Measurements from ENCODE around the gene FAM3A.

GRCh38 chrX:154531626-154532025 lies 15.6 kb upstream of the FAM3A start:
- TF ChIP-seq EP300 (IDR thresholded peaks at IDR 0.05; ENCODE audit: borderline replicate concordance in 1 of 2, low read depth in 2 of 2, low read length in 2 of 2) = no peak
- no peak for TF ChIP-seq CTCF (IDR thresholded peaks at IDR 0.05; ENCODE audit: control extremely low read depth in 1 of 3, insufficient read depth in 1 of 3, low read depth in 1 of 3, low read length in 3 of 3)
- TF ChIP-seq GTF2F1 (IDR thresholded peaks at IDR 0.05; ENCODE audit: borderline replicate concordance, low read depth, low read length) = no peak
- TF ChIP-seq, protein P1, sequence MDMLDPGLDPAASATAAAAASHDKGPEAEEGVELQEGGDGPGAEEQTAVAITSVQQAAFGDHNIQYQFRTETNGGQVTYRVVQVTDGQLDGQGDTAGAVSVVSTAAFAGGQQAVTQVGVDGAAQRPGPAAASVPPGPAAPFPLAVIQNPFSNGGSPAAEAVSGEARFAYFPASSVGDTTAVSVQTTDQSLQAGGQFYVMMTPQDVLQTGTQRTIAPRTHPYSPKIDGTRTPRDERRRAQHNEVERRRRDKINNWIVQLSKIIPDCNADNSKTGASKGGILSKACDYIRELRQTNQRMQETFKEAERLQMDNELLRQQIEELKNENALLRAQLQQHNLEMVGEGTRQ (IDR thresholded peaks at IDR 0.05; ENCODE audit: low read length) = no peak
- TF ChIP-seq POLR2AphosphoS5 (IDR thresholded peaks at IDR 0.05; ENCODE audit: low read depth, low read length) = no peak
- no peak for TF ChIP-seq RBBP5 (IDR thresholded peaks at IDR 0.05; ENCODE audit: borderline replicate concordance, low read depth, low read length)
- TF ChIP-seq NRF1 (IDR thresholded peaks at IDR 0.05; ENCODE audit: low read depth, low read length) = no peak
- TF ChIP-seq RFX5 (IDR thresholded peaks at IDR 0.05; ENCODE audit: borderline replicate concordance, low read depth, low read length) = no peak
- TF ChIP-seq JUN (IDR thresholded peaks at IDR 0.05; ENCODE audit: low read depth, low read length) = no peak
- no peak for TF ChIP-seq E2F6 (IDR thresholded peaks at IDR 0.05)
- no peak for TF ChIP-seq FOSL1 (IDR thresholded peaks at IDR 0.05; ENCODE audit: insufficient read depth, low read depth, low read length)
- TF ChIP-seq HDAC6 (IDR thresholded peaks at IDR 0.05; ENCODE audit: low read depth, low read length) = no peak
- TF ChIP-seq TAF1 (IDR thresholded peaks at IDR 0.05; ENCODE audit: low read depth, low read length) = no peak
- TF ChIP-seq BCL11A (IDR thresholded peaks at IDR 0.05; ENCODE audit: low read depth in 2 of 2, low read length in 2 of 2) = no peak

All from H1 (cell line).